Measurements from ENCODE around the gene EEF1G.
"Not testable (repeated sequence)": the region's sequence is repeated elsewhere in the genome, so short reads cannot be mapped to it uniquely, and the experiment has no call there.

Gene EEF1G

DNA sequence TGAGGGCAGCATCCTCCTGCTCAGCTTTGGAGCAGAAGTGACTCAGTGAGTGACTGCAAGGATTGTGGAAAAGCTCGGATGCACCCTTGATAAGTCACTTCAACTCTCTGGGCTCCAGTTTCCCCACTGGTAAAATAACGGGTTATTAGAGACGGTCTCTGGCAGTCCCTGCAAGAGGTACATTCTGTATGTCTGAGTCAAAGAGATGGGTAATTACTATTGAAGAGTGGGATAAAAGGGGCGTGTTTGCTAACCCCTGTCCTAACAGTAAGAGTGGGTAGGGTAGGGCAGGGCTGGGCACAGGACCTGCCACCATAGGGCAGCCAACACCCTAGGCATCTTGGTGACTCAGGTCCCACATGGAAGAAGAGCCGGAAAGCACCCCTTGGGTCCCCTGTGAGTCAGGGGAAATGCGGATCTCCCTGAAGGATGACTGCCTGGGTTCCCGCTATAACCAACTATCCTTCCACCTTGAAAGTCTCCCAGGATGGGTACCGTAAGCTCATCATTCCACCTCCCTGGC, 19.8 kb downstream of the EEF1G start:
- no peak for DNase-seq

DNA sequence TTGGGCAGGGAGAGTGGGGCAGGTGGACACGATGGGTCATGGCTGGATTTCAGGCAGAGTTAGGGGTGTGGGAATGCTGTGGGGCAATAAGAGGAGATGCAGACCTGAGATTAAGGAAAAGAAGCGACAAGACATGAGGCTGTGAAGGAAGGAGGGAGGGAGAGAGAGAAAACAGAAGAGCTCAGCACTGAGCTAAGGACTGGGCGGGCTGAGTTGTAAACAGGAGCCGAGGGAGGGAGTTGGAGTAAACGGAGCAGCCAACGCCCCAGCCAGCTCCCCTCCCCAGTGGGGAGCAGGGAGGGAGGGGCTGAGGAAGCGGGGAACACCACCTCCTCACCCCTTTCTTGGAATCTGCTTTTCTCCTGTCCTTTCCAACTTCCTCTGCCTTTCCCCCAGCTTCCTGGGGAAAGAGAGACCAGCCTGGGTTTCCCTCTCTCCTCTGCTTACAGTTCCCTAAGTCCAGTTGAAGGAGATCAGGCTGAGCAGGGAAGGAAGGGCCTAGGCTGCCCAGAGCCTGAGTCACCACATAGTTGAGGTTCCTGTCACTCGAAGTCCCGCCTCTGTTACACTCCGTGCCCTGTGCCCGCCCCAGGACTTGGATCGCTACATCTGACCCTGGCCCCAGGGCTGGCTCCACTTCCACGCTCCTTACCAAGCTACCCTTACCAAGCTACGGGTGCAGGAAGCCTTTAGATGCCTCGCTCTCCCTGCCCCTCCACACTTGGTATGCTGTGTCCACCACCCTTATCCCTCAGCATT, 20.4 kb downstream of the EEF1G start:
- peak; percentile 71 for DNase-seq

DNA sequence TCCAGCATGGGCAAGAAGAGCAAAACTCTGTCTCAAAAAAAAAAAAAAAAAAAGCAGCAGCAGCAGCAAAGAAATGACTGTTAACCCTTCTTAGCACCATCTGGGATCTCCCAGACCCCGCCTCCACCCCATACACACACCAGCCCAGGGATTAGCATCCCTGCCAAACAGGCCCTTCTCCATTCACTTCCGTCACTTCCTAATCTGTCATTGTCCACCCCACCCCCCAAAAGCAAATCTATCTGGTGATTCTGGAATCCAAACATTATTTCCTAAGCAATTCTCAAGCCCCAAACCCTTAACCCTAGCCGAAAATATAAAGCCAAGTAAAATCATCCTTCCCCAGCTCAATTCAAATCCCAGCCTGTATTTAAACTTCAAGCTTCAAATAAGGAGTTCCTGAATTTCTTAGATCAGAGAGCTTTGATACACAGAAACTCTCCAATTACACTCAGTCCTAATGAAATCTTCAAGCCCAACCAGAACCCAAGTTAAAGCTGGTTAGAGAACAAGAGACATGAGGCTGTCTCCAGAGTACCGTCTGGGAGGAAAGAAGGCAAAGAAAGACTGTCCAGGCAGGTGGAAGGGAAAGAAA, 21.1 kb downstream of the EEF1G start:
- peak; percentile 33 for DNase-seq

DNA sequence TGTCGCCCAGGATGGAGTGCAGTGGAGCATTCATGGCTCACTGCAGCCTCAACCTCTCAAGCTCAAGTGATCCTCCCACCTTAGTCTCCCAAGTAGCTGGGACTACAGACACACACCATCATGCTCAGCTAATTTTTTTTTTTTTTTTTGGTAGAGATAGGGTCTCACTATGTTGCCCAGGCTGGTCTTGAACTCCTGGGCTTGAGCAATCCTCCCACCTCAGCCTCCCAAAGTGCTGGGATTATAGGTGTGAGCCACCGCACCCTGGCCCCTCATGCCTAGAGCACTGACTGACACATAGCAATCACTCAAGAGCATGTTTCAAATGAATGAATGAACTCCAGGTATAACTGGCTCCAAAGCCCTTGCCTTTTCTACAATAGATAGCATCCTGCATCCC, 23.2 kb downstream of the EEF1G start:
- DNase-seq = not testable (repeated sequence)

DNA sequence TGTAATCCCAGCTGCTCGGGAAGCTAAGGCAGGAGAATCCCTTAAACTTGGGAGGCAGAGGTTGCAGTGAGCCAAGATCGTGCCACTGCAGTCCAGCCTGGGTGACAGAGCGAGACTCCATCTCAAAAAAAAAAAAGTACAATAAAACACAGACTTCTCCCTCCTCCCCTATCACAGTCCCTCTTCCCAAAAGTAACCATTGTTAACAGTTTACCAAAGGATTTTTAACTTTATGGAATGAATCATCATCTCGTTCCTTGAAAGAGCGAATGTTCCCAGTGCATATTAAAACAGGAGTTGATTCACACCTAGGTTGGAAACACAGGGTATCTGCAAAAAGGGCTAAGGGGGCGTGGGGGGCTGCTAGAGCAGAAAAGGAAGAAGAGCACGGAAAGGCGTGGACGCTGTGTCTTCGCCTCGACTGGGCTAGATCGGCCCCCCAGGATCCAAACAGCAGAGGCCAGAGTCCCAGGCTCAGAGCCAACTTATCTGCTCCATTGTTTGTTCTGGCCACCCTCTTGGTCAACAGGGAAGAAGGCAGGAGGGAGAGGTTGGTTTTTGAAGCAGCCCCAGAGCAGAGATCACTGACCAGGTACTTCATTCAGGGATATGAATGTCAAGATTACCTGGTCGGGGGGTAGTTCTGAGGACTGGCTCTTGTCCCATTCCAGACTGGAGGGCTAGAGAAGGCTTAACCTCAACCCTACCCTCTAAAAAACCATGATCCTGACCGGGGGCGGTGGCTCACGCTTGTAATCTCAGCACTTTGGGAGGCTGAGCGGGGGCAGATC, 25.0 kb downstream of the EEF1G start:
- no peak for DNase-seq

DNA sequence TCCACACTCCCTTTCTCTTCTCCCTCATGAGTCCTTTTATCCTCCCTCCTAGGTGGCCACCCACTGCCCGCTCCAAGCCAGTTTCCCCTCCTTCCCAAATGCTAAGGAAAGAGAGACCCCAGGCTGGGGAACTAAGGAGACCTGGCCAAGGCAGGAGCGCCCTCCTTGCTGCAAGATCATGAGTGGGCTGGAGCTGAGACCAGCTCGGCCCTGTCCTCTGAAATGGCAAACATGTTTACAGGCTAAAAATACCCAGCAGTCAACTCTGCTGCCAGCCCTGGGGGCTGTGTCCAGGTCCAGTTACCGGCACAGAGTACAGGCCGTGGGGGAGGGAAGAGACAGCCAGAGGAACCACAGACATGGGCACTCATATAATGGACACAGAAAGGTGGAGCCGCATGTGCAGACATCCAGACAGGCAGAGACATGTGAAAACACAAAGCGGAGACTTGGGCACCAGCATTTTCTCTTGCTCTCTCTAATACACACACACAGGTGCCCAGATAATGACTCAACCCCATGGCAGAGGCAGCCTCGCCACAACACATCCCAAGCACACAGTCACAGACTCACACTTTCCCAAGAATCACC, 25.9 kb downstream of the EEF1G start:
- DNase-seq = no peak

DNA sequence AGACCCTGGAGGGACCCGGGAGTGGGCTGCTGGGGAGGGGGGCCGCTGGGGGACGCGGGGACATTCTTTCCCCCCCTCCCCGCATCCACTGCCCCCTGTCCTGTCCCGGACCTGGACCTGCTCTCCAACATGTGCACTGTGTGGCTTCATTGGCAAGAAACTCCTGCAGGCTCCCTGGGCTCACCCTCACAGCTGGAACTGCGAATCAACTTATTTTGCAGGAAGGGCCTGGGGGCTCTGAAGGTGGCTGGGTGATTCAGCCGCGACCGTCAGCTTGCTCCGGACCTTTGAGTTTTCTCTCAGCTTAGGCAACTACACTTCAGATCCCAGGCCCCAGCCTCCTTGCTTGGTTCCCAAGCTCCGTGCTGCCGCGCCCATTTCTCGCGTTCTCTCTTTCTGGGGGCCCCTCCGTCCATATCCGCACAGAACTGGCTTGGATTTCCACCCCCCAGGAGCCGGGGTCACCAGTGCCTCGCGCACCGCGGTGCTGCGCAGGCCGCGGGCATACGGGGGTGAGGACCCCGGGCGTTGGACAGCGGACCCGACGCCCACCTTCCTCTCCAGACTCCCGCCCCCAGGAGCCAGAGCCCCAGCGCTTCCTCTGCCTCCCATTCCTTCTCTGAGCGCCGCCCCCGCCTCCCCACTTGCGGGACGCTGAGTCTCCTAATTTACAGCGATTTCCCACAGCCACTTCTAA, 26.6 kb downstream of the EEF1G start:
- DNase-seq = no peak

DNA sequence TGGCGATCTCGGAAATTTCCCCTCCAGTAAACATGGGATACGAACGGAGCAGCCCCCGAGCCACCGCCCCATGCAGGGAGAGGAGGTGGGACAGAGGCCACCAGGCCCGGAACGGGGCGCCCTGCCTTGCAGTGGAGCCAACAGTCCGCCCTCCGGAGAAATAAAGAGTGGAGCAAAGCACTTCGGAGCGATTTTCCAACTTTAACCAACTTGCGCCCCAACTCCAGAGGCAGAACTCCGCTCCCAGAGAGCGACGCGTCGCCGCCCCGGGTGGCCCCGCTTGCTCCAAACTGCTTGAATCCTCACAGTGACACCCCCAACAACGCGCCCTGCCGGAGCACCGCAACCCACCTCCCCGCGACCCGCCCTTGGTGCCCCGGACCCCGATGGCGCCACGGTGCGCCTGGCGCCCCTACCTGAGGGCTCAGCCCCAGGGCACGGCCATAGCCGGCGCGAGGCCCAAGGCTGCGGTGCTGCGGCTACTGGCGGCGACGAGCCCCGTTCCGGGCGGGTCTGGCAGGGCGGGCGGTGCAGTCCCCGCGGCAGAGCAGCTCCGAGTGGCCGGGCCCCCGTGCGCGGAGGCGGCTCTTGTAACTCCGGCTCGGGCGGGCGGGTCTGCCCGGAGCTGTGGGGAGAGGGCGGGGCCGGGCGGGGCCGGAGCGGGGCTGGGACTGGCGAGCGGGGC, 27.3 kb downstream of the EEF1G start, which contains the start of gene AHNAK:
AHNAK (minus strand) TSS at position 563 of the 685 bp plus-strand sequence. CDS start 10,708 bp downstream, outside the sequence.
- peak; percentile 80 for DNase-seq

DNA sequence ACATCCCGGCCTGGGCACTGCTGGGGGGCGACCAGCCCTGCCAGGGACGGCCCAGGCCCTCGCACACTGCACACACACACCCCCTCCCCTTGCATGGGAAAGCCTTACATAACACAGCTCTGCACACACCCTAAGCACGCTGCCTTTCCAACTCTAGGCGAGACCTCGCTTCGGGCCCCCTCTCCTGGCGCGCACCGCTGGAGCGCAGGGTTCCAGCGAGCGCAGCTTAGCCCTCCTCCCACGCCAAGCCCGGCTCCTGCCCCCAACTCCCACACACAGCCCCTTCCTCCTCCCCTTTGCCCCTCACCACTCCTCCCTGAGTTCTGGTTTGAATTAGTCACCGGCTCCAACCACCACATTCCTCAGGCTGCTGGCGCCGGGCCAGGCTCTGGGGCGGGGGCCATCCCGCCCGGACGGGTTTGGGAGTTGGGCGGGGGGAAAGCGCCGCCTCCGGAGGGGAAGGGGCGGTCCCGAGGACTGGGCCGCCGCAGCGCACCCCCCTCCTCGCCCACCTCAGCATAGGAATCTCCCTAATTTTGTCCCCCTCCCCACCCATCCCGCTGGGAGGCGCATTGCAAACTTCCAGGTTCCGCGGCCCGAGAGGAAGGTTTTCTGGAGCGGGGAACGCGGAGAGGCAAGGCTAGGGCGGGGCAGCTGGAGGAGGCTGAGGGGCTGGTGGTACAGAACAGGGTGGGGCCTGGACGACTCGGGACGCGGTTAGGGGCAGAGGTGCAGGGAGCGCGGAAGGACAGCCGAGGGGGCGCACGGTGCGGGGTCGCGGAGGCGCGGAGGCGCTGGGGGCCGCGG, 28.1 kb downstream of the EEF1G start:
- DNase-seq = peak; percentile 79

DNA sequence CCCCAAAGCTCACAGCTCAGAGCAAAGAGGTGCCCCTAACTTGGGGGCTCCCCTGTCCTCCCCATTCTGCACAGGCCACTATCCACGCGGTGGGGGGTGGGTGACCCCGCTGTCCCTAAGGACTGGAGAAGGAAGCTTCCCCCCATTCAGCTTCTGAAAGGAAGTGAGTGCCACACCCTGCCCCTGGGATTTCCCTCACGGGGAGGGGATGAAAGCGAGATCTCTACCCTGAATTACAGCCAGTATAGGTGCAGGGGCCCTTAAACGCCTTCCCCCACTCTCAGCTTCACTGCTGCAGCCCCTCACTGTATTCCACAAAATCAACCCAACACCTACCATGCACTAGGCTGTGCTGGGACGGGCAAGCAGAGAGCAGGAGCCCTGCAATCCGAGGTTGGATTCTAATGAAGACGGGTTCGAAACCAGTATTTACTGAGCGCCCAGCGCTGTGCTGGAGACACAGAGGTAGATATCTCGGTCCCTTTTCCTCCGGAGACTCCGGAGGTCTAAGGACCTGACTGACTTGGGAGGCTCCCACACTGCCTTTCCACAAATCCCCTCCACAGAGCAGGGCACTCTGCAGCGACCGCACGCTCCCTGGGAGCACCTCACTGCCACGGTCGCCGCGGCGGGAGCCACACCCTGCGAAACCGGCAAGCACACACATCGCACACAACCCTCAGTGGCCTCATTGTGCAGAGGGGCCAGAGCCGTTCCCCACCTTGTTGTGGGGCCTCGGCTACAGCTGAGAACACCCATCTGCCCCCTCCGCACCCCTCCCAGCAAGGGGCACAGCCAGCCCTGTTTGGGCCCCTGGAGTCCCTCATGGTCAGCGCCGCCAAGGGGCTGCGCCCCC, 28.9 kb downstream of the EEF1G start:
- peak; percentile 65 for DNase-seq

DNA sequence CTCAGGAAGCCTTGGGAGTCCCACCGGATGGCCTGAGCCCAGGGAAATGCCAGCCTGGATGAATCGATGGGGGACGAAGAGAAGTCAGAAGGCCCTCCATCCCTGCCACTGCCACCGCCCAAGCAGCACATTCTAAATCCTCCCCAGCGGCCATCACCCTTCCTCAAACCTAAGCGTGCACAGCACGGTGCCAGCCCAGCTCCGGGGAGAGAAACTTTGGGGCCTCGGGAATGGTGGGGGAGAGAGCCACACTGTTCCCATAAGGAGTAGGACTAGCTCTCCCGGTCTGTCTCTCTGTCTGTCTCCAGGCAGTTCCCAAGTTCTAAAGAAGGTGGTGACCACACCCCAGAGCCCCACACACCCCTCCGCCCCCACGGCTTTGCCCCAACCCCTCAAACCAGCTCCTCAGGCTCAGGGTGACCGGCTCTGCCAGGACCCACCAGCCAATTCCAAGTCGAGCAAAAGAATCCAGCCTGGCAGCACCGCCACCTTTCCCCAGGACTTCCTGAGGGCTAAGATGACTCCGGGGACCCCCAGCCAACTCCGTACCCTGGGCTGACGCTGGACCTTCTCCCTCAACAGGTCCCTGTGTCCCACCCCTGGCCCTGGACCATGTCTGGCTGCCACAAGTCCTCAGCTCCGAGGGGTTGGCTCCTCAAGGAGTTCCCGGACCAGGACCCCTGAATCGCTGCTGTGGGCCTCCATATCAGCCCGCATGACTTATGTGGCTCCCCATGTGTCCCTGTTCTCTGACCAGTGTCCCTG, 29.8 kb downstream of the EEF1G start:
- DNase-seq = no peak

DNA sequence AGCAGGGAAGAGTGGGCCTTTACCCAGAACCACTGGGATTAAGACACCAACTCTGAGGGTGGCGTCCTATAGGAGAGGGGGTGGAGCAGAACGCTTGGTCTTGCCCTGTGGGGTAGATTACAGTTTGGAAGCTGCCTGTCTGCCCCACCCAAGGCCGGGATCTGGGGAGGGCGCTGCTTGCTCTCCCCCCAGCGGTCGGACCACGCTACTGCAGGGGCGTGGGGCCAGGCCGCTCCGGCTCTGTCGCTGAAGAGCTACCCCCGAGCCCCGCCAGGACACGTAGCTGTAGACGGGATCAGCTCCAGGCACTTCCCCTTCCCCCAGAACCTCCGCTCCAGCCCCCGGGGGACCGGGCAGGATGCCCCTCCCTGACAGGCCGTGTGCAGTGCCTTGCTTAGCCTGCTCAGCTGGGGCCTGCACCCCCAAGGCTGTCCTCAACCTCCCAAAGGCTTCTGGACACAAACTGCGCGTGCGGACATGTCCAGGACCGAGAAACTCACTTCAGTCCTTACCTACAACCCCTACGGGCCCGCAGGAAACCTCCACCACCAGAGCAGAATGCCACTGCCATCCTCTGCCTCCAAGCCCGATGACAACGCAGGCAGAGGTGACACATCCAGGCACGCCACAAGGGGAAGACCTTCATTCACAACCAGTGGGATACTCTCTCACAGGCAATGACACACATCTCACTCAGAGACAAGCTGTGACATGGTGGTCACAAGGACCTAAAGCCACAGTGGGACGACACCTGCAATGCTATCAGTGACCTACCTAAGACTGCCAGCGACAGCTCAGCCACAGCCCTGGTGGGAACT, 30.7 kb downstream of the EEF1G start:
- peak; percentile 86 for DNase-seq

DNA sequence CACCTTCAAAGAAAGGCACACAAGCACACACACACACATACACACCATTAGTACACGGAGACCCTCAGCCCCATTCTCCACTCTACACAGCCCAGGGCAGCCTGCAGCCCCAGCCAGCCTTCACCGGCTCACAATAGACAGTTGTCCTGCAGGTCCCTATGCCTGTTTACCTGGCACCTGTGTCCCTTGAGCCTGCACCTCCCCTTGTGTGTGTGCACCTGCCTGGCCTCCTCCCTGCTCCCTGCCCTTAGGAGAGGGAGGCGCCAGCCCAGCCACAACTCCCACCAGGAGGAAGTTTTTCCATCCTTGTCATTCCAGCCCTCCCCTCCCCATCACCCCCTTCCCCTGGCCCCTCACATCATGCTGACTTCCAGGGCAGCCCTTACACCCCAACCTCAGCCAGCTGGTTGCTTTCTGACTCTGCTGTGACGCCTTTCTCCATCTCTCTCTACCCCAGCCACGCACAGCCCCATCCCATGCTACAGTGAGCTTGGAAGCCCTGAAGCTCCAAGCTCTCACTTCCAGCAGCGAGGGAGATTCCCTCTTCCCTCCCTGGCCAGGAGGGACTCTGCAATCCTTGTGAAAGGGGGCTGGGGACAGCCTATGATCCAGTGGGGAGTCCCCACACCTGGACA, 31.5 kb downstream of the EEF1G start:
- DNase-seq = peak; percentile 49

DNA sequence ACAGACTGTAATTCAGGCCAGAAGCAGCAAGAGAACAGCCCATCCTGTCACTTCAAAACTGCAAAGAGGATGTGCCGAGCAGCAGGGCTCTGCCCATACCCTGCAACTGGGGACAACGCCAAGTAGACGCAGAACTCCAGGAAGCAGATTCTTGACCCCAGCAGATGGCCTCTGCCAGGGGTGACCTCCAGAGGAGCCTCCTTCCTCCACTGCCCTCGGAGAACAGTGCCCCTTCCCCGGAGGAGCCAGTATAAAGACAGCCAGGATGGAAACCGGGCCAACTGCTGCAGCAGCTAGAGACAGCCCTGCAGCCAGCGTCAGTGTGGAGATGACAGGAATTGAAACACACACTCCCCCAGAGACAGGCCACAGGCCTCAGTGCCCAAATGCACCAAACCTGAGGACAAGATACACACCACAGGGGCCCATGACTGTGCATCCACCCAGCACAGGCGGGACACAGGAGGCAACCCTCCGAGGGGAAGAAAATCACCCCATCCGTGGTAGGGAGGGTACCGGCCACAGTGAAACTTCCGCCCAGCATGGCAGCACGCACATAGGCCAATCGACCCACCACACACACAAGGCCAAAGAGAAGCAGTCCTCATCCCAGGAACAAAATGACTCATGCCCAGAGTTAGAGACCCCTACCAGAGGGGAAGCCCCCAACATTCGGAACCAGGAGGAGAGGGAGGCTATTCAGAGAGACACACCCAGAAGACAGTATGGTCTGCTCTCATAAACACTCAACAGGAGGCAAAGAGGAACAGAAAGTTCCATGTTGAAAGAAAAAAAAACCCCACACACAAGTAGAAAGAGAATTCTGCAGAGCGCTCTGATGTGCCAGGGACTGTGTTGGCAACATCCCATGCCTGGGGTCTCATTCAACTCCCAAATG, 32.6 kb downstream of the EEF1G start:
- DNase-seq = peak; percentile 89

DNA sequence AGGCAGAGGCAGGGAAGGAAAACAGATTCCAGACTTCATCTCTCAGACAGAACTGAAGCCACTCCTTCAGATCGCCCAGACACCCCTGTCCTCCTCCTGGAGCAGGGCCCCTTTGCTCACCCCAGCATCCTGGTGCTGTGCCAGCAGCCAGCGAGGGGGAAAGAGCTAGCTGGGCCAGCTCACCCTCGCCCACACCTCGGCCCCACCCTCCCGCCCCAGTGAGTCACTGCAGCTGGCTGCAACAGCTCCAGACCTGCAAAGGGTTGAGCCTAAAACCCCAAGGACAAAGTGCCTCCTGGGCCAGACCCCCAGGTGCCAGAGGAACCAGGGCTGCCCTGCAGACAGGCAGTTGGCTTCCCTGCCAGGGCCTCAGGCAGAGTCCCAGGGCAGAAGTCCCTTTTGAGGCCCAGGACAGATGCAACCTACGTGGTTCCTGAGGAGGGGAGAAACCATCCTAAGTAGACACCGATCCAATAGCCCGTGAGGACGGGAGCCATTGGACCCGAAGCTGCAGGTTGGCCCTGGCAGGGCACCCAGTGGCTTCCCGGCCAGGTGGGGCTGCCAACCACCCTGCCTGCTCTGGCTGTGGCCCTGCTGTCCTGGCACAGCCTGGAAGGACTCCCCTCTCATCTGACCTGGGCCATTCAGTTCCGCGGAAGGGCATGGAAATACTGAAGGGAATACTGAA, 34.3 kb downstream of the EEF1G start:
- DNase-seq = peak; percentile 65

Data from activated CD4-positive, alpha-beta T cell treated with anti-CD3 and anti-CD28 coated beads, Interleukin-10, Interleukin-2, amounts not matched to agents 100 ng/mL and 50 ng/mL, durations not matched to agents 16 hours and 8 hours (primary cell).